HG02759 (cell line): Measurements from ENCODE around the gene JAZF1.

Source experiments
- ATAC-seq: cut with Tn5 transposase; IDR thresholded peaks from one replicate; pipeline ENCODE4 v1.9.1; 2021; ENCODE audit warnings: mild to moderate bottlenecking, moderate library complexity; ENCODE audit not compliant: unreplicated experiment

JAZF1 gene

GRCh38 chr7:28054531-28055160 is 125.9 kb downstream of the JAZF1 start:
- ATAC-seq = no peak

GRCh38 chr7:28052933-28053332 is 127.7 kb downstream of the JAZF1 start:
- no peak for ATAC-seq

- ATAC-seq = no peak
Observed at GRCh38 chr7:28048694-28049093, 131.9 kb downstream of the JAZF1 start.

- ATAC-seq = no peak
Observed at GRCh38 chr7:28046035-28046434, 134.6 kb downstream of the JAZF1 start.

GRCh38 chr7:28045592-28045991 is 135.0 kb downstream of the JAZF1 start:
- ATAC-seq = no peak

GRCh38 chr7:28044825-28045224 is 135.8 kb downstream of the JAZF1 start:
- ATAC-seq = no peak

GRCh38 chr7:28042721-28043120 is 137.9 kb downstream of the JAZF1 start:
- no peak for ATAC-seq

GRCh38 chr7:28041508-28042314 is 138.9 kb downstream of the JAZF1 start:
- ATAC-seq = peak; percentile 32

GRCh38 chr7:28038175-28038797 is 142.3 kb downstream of the JAZF1 start:
- no peak for ATAC-seq

GRCh38 chr7:28037220-28038010 is 143.2 kb downstream of the JAZF1 start:
- ATAC-seq = peak; percentile 91

- ATAC-seq = peak; percentile 3
Observed at GRCh38 chr7:28036696-28037095, 143.9 kb downstream of the JAZF1 start.

- ATAC-seq = no peak
Observed at GRCh38 chr7:28033386-28033785, 147.2 kb downstream of the JAZF1 start.

GRCh38 chr7:28032738-28033380 is 147.7 kb downstream of the JAZF1 start:
- no peak for ATAC-seq

GRCh38 chr7:28029051-28029450 is 151.5 kb downstream of the JAZF1 start:
- no peak for ATAC-seq

GRCh38 chr7:28028471-28028870 is 152.1 kb downstream of the JAZF1 start:
- no peak for ATAC-seq

- ATAC-seq = no peak
Observed at GRCh38 chr7:28026237-28026636, 154.4 kb downstream of the JAZF1 start.

- ATAC-seq = no peak
Observed at GRCh38 chr7:28024786-28025334, 155.7 kb downstream of the JAZF1 start.

- peak; percentile 77 for ATAC-seq
Observed at GRCh38 chr7:28020302-28020940, 160.2 kb downstream of the JAZF1 start.

- ATAC-seq = no peak
Observed at GRCh38 chr7:28018856-28019465, 161.6 kb downstream of the JAZF1 start.
